GM12801 (cell line): ENCODE measurements around the gene RILP.

ENCODE experiments used
- TF ChIP-seq, protein P1 (sequence below): IDR thresholded peaks from one replicate; pipeline ENCODE4 v1.5.1; 2011; ENCODE audit warnings: control low read depth; ENCODE audit not compliant: insufficient read length; ENCODE audit errors: extremely low read depth

The RILP gene

DNA sequence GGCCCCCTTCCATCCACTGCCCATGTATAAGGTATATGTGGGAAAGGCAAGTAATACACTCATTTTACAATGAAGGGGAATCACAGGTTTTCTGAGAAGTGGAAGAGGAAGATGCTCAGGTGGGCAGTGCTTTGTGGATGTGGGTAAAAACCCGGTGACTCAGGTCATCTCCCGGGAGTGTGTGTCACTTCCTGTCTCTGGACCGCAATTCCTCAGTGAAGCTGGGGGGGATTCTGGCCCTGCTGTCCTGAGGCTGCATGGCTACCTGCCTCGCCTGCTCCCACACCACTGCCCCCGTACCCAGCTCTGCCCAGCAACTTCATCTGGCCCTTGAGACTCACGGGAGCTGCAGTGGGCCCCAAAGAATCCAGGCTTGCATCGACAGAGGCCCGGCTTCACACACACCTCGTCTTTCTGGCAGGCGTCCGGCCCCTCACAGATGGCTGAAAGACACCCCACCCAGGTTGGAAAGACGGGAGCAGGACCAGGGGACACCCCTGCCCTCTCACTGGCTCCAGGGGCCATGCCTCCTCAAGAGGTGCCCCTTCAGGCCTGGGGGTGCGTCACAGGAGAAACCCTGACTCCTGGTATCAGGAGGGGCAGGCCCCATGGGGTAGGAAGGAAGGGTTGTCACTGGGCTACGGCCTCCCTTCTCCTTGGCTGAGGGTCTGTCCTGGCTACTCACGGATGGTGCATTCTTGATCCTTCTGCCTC lies 5.0 kb downstream of the RILP start:
- TF ChIP-seq, protein P1, sequence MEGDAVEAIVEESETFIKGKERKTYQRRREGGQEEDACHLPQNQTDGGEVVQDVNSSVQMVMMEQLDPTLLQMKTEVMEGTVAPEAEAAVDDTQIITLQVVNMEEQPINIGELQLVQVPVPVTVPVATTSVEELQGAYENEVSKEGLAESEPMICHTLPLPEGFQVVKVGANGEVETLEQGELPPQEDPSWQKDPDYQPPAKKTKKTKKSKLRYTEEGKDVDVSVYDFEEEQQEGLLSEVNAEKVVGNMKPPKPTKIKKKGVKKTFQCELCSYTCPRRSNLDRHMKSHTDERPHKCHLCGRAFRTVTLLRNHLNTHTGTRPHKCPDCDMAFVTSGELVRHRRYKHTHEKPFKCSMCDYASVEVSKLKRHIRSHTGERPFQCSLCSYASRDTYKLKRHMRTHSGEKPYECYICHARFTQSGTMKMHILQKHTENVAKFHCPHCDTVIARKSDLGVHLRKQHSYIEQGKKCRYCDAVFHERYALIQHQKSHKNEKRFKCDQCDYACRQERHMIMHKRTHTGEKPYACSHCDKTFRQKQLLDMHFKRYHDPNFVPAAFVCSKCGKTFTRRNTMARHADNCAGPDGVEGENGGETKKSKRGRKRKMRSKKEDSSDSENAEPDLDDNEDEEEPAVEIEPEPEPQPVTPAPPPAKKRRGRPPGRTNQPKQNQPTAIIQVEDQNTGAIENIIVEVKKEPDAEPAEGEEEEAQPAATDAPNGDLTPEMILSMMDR, result no peak

DNA sequence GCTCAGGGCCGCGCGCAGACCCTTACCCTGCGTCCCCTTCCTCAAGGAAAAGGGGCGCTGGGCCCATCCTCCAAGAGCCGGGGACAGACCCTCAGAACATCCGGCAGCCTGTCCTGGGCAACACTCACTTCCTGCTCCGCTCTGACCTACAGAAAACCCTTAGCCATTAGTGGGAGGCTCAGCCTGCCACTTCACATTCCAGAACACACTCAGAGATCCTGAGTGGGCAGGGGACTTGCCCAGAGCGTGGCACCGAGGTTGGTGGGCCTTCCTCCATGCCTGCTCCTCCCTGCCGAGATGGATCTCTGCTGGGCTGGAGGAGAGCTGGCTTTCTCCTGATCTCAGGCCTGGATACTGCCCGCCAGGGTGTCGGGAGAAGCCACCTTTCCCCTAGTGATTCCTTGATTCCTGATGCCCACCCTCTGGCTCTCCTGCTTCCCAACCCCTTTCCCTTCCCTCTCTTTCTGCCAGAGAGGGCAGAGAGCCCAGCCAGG lies 5.6 kb downstream of the RILP start:
- TF ChIP-seq, protein P1, result no peak

DNA sequence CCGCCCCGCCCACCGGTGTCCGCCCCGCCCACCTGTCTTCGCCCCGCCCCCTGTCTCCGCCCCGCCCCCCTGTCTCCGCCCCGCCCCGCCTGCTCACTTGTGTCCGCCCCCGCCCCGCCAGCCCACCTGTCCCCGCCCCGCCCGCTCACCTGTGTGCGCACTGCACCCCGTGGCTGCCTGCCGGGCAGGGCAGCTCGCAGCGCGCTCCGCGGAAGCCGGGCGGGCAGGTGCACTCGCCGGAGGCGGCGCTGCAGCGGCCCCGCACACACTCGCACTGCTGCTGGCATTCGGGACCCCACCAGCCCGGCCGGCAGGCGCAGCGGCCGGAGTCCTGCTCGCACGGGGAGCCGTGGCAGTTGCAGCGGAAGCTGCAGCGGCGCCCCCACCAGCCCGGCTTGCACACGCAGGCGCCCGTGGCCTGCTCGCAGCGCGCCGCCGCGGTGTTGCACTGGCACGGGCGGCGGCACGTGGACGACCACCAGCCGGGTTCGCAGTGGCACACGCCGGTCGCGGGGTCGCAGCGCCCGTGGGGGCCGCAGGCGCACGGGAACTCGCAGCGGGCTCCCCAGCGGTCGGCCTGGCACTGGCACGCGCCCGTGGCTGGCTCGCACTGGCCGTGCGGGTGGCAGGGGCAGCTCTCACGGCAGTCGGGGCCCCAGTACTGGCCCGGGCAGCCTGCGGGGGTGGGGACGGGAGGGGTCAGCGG lies 6.2 kb downstream of the RILP start:
- TF ChIP-seq, protein P1, result no peak

DNA sequence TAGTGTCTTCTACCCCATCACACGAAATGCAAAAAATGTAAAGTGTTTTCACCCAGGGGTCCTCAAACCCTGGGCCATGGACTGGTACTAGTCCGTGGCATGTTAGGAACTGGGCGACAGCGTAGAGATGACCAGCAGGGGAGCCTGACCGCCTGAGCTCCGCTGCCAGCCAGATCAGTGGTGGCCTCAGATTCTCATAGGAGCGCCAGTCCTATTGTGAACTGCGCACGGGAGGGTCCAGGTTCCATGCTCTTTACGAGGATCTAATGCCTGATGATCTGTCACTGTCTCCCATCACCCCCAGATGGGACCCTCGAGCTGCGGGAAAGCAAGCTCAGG lies 8.6 kb downstream of the RILP start:
- TF ChIP-seq, protein P1, result no peak

DNA sequence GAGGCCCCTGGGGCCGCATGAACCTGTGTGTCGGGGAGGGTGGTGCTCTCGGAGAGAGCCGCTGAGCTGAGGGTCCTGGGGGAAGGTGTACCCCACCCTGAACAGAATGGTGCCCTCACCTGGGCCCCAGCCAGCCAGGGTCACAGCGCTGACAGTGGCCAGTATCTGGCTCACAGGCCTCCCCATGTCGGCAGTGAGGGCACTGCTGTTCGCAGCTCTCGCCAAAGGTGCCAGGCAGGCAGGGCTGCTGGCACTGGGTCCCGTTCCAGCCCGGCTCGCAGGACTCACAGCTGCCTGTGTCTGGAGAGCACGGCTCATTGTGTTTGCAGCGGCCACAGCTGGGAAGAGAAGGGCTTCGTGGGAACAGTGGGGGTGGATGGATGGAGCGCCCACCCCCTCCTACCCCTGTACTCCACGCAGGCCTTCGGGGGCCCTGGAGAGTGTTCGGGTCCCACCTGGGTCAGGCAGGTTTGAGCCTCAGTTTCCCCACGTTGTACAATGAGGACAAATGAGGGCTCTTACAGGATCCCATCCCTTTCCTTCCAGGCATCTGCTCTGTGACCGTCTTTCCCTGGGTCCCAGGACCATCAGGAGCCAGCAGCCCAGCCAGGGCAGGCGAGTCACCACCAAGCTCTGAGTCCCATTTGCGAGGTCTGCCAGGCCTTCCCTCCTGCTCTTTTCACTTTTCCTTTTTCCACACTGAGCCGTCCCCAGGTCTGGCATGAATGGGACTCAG lies 9.2 kb downstream of the RILP start:
- TF ChIP-seq, protein P1, result no peak

DNA sequence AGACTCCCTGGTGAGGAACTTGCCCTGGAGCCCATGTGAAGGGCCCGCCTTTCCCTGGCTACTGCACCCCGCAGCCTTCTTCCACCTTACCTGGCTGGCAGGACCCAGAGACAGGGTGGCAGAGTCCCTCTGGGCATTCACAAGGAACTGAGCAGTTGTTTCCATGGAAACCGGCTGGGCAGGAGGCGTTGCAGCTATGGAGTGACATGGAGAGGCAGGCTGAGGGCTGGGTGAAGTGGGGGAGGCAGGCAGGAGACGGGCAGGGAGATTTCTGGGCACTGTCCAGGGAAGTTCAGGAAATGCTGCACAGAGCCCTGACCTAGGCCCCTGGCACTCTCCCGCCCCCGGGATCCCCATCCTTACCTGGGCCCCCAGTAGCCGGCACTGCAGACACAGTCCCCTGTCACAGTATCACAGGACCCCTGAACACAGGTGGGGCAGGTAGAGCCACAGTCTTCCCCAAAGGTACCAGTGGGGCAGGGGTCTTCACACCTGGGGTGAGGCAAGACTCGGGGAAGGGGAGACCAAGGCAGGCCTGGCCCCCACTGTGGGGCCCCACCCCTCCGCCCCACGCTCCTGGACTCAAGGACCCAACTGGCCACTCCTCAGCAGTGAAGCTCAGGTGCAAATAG lies 10.0 kb downstream of the RILP start:
- TF ChIP-seq, protein P1, result no peak
